HG03159 (cell line): ENCODE data around the gene EPHA4.

Source experiments
- ATAC-seq: cut with Tn5 transposase; IDR thresholded peaks from one replicate; pipeline ENCODE4 v1.9.1; 2021; ENCODE audit warnings: mild to moderate bottlenecking, moderate library complexity; ENCODE audit not compliant: unreplicated experiment

Gene EPHA4

GRCh38 chr2:221546505-221547225 is 25.4 kb downstream of the EPHA4 start:
- ATAC-seq: no peak

- ATAC-seq: no peak
These were observed 30.9 kb downstream of the EPHA4 start for GRCh38 chr2:221541131-221541735.

- no peak for ATAC-seq
These were observed 32.9 kb downstream of the EPHA4 start for GRCh38 chr2:221539246-221539645.

GRCh38 chr2:221535824-221536223 is 36.3 kb downstream of the EPHA4 start:
- ATAC-seq: no peak

GRCh38 chr2:221533299-221533698 is 38.8 kb downstream of the EPHA4 start:
- no peak for ATAC-seq

- ATAC-seq: no peak
These were observed 39.5 kb downstream of the EPHA4 start for GRCh38 chr2:221532641-221533040.

GRCh38 chr2:221530653-221531037 is 41.5 kb downstream of the EPHA4 start:
- no peak for ATAC-seq

GRCh38 chr2:221529943-221530652 is 42.0 kb downstream of the EPHA4 start:
- no peak for ATAC-seq

- ATAC-seq: no peak
These were observed 42.7 kb downstream of the EPHA4 start for GRCh38 chr2:221529177-221529942.

- ATAC-seq: no peak
These were observed 44.3 kb downstream of the EPHA4 start for GRCh38 chr2:221527776-221528309.

GRCh38 chr2:221524158-221524557 is 47.9 kb downstream of the EPHA4 start:
- ATAC-seq: no peak

GRCh38 chr2:221521233-221521845 is 50.8 kb downstream of the EPHA4 start:
- no peak for ATAC-seq

GRCh38 chr2:221518935-221519625 is 53.0 kb downstream of the EPHA4 start:
- ATAC-seq: no peak

- peak; percentile 77 for ATAC-seq
These were observed 53.7 kb downstream of the EPHA4 start for GRCh38 chr2:221518201-221518934.

- ATAC-seq: peak; percentile 85
These were observed 54.4 kb downstream of the EPHA4 start for GRCh38 chr2:221517696-221518151.

- no peak for ATAC-seq
These were observed 54.9 kb downstream of the EPHA4 start for GRCh38 chr2:221517146-221517695.

- ATAC-seq: no peak
These were observed 56.2 kb downstream of the EPHA4 start for GRCh38 chr2:221515864-221516263.

GRCh38 chr2:221514305-221515040 is 57.6 kb downstream of the EPHA4 start:
- no peak for ATAC-seq
